B cell (primary cell): ENCODE measurements around the gene PVALEF. TPM values are rescaled to one million over a fixed set of nuclear protein-coding genes. Genes with fewer than 3 reads are reported as not detected.

ENCODE experiments used
- ATAC-seq: fragments of 200-7000 bp; cut with Tn5 transposase; one replicate; pipeline ENCODE4 v1.10.0; 2021; ENCODE audit warnings: low read depth, mild to moderate bottlenecking, moderate number of reproducible peaks, moderate library complexity
- CTCF ChIA-PET: fragments of 350-600 bp; sonication (Branson Sonifier 250); formaldehyde crosslinking; loops from one replicate; lab custom pipeline; 2021; ENCODE audit warnings: antibody characterized with exemption, inconsistent platforms; lab: Charles Lee
- POLR2A ChIA-PET: fragments of 350-600 bp; sonication (Branson Sonifier 250); formaldehyde crosslinking; loops from one replicate; lab custom pipeline; 2021; ENCODE audit warnings: antibody characterized with exemption; lab: Charles Lee
- DNase-seq: peaks from one replicate; pipeline ENCODE4 v3.0.0; 2013
- H2AFZ ChIP-seq: 2 replicates; pipeline ENCODE4 v1.6.1; 2012; ENCODE audit warnings: mild to moderate bottlenecking, low read depth, low read length; ENCODE audit not compliant: insufficient read depth, poor library complexity, severe bottlenecking
- H3K27ac ChIP-seq, 2 donors: 1 replicate in 1 of 2; 2 replicates in 1 of 2; pipeline ENCODE4 v1.5.1; 2012 to 2013; ENCODE audit warnings: low read length in 2 of 2, mild to moderate bottlenecking in 2 of 2, moderate library complexity in 1 of 2
- H3K27me3 ChIP-seq, 4 experiments: fragments of 200-600 bp in 1 of 4; sonication (generic) in 1 of 4; replicated peaks in 1 of 4; 1 replicate in 2 of 4; 2 replicates in 2 of 4; pipeline versions ENCODE4 v1.6.1 to v1.7.0; 2013 to 2016; ENCODE audit warnings: low read length in 3 of 4, mild to moderate bottlenecking in 2 of 4, mixed read lengths in 1 of 4, moderate library complexity in 1 of 4; ENCODE audit not compliant: insufficient read depth in 4 of 4, control insufficient read depth in 3 of 4; ENCODE audit errors: control extremely low read depth in 1 of 4
- H3K36me3 ChIP-seq, 2 experiments: replicated peaks in 1 of 2; 1 replicate in 1 of 2; 2 replicates in 1 of 2; pipeline versions ENCODE4 v1.6.1 to v1.7.1; 2013; ENCODE audit warnings: low read length in 1 of 2; ENCODE audit not compliant: insufficient read depth in 2 of 2, control insufficient read depth in 1 of 2; ENCODE audit errors: control extremely low read depth in 1 of 2, extremely low read depth in 1 of 2
- H3K4me1 ChIP-seq, 2 donors: fragments of 200-600 bp in 1 of 2; sonication (generic) in 1 of 2; 1 replicate in 1 of 2; 2 replicates in 1 of 2; pipeline versions ENCODE4 v1.5.1 to v1.6.1; 2013 to 2017; ENCODE audit warnings: low read length in 2 of 2; ENCODE audit not compliant: control insufficient read depth in 2 of 2, insufficient read depth in 2 of 2
- H3K4me2 ChIP-seq: replicated peaks from 2 replicates; pipeline ENCODE3; 2012; ENCODE audit warnings: mild to moderate bottlenecking, low read depth, low read length; ENCODE audit not compliant: poor library complexity, severe bottlenecking
- H3K4me3 ChIP-seq, 5 experiments: fragments of 200-600 bp in 1 of 5; sonication (generic) in 1 of 5; 1 replicate in 3 of 5; 2 replicates in 2 of 5; pipeline versions ENCODE4 v1.5.1 to v1.7.0; 2011 to 2016; ENCODE audit warnings: low read length in 4 of 5, mild to moderate bottlenecking in 4 of 5, low read depth in 2 of 5, control low read depth in 1 of 5, moderate library complexity in 1 of 5; ENCODE audit not compliant: insufficient read depth in 1 of 5; ENCODE audit errors: control extremely low read depth in 1 of 5, extremely low read depth in 1 of 5
- H3K79me2 ChIP-seq: fragments of 200-600 bp; sonication (generic); one replicate; pipeline ENCODE4 v1.6.0; 2016; ENCODE audit warnings: low read length; ENCODE audit not compliant: control insufficient read depth, insufficient read depth
- H3K9ac ChIP-seq: fragments of 200-600 bp; sonication (generic); 2 replicates; pipeline ENCODE4 v1.6.1; 2017; ENCODE audit warnings: mild to moderate bottlenecking, low read length, moderate library complexity
- H3K9me3 ChIP-seq, 3 donors: one replicate each; pipeline versions ENCODE4 v1.6.1 to v1.7.1; 2013; ENCODE audit warnings: low read length in 2 of 3; ENCODE audit not compliant: control insufficient read depth in 2 of 3, insufficient read depth in 1 of 3; ENCODE audit errors: control extremely low read depth in 1 of 3
- H4K20me1 ChIP-seq: 2 replicates; pipeline ENCODE4 v1.6.0; 2012; ENCODE audit warnings: mild to moderate bottlenecking, low read length; ENCODE audit not compliant: insufficient read depth, control insufficient read depth, poor library complexity, severe bottlenecking
- H3K27ac Mint-ChIP-seq: one replicate; pipeline ENCODE4 v1.8.0; 2021; ENCODE audit warnings: mixed read lengths
- H3K27me3 Mint-ChIP-seq: one replicate; pipeline ENCODE4 v1.8.0; 2021; ENCODE audit warnings: mixed read lengths
- H3K4me1 Mint-ChIP-seq: one replicate; pipeline ENCODE4 v1.8.0; 2021; ENCODE audit warnings: mixed read lengths
- H3K4me3 Mint-ChIP-seq: one replicate; pipeline ENCODE4 v1.8.0; 2021; ENCODE audit warnings: mixed read lengths
- H3K9me3 Mint-ChIP-seq: one replicate; pipeline ENCODE4 v1.8.0; 2022; ENCODE audit warnings: mixed read lengths; ENCODE audit not compliant: insufficient read depth
- CTCF ChIP-seq: fragments of 200-600 bp; IDR thresholded peaks from one replicate; pipeline ENCODE4 v1.8.0; 2022; ENCODE audit warnings: antibody characterized with exemption, mild to moderate bottlenecking
- EZH2 ChIP-seq: IDR thresholded peaks from 2 replicates; pipeline ENCODE4 v1.6.1; 2012; ENCODE audit warnings: borderline replicate concordance, low read depth, mild to moderate bottlenecking, moderate library complexity, low read length; ENCODE audit not compliant: insufficient read depth, poor library complexity, severe bottlenecking
- WGBS: methylation state at CpG from one replicate; pipeline ENCODE4 v1.1.5; 2013; ENCODE audit warnings: missing lambda C conversion rate; ENCODE audit not compliant: insufficient coverage; 5-methylcytosine and 5-hydroxymethylcytosine counted together
- intact Hi-C: fragments of 100-400 bp; cut with micrococcal nuclease; formaldehyde crosslinking; loops from one replicate; pipeline ENCODE4 v1.10.0; 2022
- polyA plus RNA-seq: library from polyadenylated mRNA; depleted of rRNA; stranded (reverse); fragments of >200 nt; gene quantifications from 2 replicates; pipeline ENCODE4 v1.2.3, GENCODE V29; 2012
- total RNA-seq, 2 donors: library from RNA; stranded (reverse); fragments of 120-200 nt in 1 of 2; gene quantifications; 1 replicate in 1 of 2; 2 replicates in 1 of 2; pipeline versions ENCODE4 v1.2.3 to v1.2.4, GENCODE V29; 2013 to 2022

The PVALEF gene
- total and polyA plus RNA-seq, 2 donors (not counting 1 experiment from before 2014, with no cell fraction given): not detected

GRCh38 chr17:81183316-81183715, 18.0 kb downstream of the PVALEF start:
- H3K4me2 ChIP-seq: no peak overlapping the region
- ChIA-PET POLR2A (no interaction called here), CTCF (no interaction called here)
- no peaks in the 10 kb centered on the region for H3K4me1 ChIP-seq
- H3K4me3 Mint-ChIP-seq: no peak overlapping the region
- H3K4me1 Mint-ChIP-seq: no peaks in the 10 kb centered on the region
- no peak overlapping the region for H3K9ac ChIP-seq
- H2AFZ ChIP-seq: no peak overlapping the region
- H3K79me2 ChIP-seq: no peaks in the 10 kb centered on the region
- no peak overlapping the region for H3K27ac Mint-ChIP-seq
- no peak for TF ChIP-seq CTCF
- no peak for TF ChIP-seq EZH2
- 89% methylated on average over 9 of the region's 10 CpGs for WGBS
- H3K36me3 ChIP-seq: no peaks in the 10 kb centered on the region
- no peak overlapping the region for H3K27ac ChIP-seq
- no peak overlapping the region for H3K4me3 ChIP-seq
- DNase-seq: no peak
- ATAC-seq: no peak
- H3K9me3 Mint-ChIP-seq: no peaks in the 10 kb centered on the region
- peaks cover 0 to 7% (median 0%) of the 10 kb centered on the region in 4 experiments for H3K27me3 ChIP-seq
- no peaks in the 10 kb centered on the region for H4K20me1 ChIP-seq
- peaks cover 0 to 2% (median 0%) of the 10 kb centered on the region in 3 donors for H3K9me3 ChIP-seq
- intact Hi-C loops: no loop called here
- peaks cover 6% of the 10 kb centered on the region for H3K27me3 Mint-ChIP-seq

GRCh38 chr17:81183807-81184206, 18.5 kb downstream of the PVALEF start:
- H3K79me2 ChIP-seq: no peaks in the 10 kb centered on the region
- no peak overlapping the region for H3K9ac ChIP-seq
- no peaks in the 10 kb centered on the region for H3K4me1 ChIP-seq
- no peaks in the 10 kb centered on the region for H3K36me3 ChIP-seq
- WGBS: 92% methylated on average over 11 of the region's 11 CpGs
- H2AFZ ChIP-seq: no peak overlapping the region
- H3K4me3 ChIP-seq: no peak overlapping the region
- ATAC-seq (no peak), DNase-seq (no peak)
- H3K27me3 ChIP-seq: peaks cover 0 to 7% (median 0%) of the 10 kb centered on the region in 4 experiments
- H3K27me3 Mint-ChIP-seq: peaks cover 6% of the 10 kb centered on the region
- no peaks in the 10 kb centered on the region for H3K9me3 Mint-ChIP-seq
- H4K20me1 ChIP-seq: no peaks in the 10 kb centered on the region
- ChIA-PET CTCF (no interaction called here), POLR2A (no interaction called here)
- no peaks in the 10 kb centered on the region for H3K4me1 Mint-ChIP-seq
- no peak overlapping the region for H3K4me3 Mint-ChIP-seq
- no peak overlapping the region for H3K4me2 ChIP-seq
- no peak overlapping the region for H3K27ac Mint-ChIP-seq
- H3K9me3 ChIP-seq: peaks cover 0 to 2% (median 0%) of the 10 kb centered on the region in 3 donors
- intact Hi-C loops: no loop called here
- TF ChIP-seq EZH2 (no peak), CTCF (no peak)
- H3K27ac ChIP-seq: no peak overlapping the region
